Measurements from ENCODE around the gene TRPC6. TPM values are rescaled to one million over a fixed set of nuclear protein-coding genes. Genes with fewer than 3 reads are reported as not detected.
"Not testable (repeated sequence)": the region's sequence is repeated elsewhere in the genome, so short reads cannot be mapped to it uniquely, and the experiment has no call there.

TRPC6 gene
- total and polyA plus RNA-seq, 4 donors, result 0.03 to 1.5 (median 0.17) TPM; not detected in 1

DNA sequence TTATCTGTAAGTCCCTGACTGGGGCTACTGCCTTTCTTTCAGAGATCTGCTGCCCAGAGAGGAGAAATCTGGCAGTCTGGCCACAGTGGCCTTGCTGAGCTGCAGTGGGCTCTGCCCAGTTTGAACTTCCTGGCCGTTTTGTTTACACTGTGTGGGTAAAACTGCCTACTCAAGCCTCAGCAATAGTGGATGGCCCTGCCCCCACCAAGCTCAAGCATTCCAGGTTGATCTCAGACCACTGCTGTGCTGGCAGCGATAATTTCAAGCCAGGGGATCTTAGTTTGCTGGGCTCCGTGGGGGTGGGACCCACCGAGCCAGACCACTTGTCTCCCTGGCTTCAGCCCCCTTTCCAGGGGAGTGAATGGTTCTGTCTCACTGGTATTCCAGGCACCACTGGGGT is 117.5 kb downstream of the TRPC6 start:
- no peak for TF ChIP-seq EGR1 (IDR thresholded peaks at IDR 0.05; ENCODE audit: low read depth in 2 of 2)
- TF ChIP-seq, protein P1, sequence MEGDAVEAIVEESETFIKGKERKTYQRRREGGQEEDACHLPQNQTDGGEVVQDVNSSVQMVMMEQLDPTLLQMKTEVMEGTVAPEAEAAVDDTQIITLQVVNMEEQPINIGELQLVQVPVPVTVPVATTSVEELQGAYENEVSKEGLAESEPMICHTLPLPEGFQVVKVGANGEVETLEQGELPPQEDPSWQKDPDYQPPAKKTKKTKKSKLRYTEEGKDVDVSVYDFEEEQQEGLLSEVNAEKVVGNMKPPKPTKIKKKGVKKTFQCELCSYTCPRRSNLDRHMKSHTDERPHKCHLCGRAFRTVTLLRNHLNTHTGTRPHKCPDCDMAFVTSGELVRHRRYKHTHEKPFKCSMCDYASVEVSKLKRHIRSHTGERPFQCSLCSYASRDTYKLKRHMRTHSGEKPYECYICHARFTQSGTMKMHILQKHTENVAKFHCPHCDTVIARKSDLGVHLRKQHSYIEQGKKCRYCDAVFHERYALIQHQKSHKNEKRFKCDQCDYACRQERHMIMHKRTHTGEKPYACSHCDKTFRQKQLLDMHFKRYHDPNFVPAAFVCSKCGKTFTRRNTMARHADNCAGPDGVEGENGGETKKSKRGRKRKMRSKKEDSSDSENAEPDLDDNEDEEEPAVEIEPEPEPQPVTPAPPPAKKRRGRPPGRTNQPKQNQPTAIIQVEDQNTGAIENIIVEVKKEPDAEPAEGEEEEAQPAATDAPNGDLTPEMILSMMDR (IDR thresholded peaks at IDR 0.05; ENCODE audit: low read depth, low read length, missing input control), result no peak
- TF ChIP-seq, protein P2, sequence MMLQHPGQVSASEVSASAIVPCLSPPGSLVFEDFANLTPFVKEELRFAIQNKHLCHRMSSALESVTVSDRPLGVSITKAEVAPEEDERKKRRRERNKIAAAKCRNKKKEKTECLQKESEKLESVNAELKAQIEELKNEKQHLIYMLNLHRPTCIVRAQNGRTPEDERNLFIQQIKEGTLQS (IDR thresholded peaks at IDR 0.05), result no peak
- TF ChIP-seq JUND (IDR thresholded peaks at IDR 0.05), result no peak
- TF ChIP-seq FOXA1 (IDR thresholded peaks at IDR 0.05), result no peak
- TF ChIP-seq GABPA (IDR thresholded peaks at IDR 0.05 in 1 of 2, conservative IDR thresholded peaks at IDR 0.05 in 1 of 2), result no peak
- no peak for TF ChIP-seq HNF4G (IDR thresholded peaks at IDR 0.05)
- TF ChIP-seq HNF4A (conservative IDR thresholded peaks at IDR 0.05), result no peak
- no peak for TF ChIP-seq RXRA (IDR thresholded peaks at IDR 0.05)
- TF ChIP-seq, protein P3, sequence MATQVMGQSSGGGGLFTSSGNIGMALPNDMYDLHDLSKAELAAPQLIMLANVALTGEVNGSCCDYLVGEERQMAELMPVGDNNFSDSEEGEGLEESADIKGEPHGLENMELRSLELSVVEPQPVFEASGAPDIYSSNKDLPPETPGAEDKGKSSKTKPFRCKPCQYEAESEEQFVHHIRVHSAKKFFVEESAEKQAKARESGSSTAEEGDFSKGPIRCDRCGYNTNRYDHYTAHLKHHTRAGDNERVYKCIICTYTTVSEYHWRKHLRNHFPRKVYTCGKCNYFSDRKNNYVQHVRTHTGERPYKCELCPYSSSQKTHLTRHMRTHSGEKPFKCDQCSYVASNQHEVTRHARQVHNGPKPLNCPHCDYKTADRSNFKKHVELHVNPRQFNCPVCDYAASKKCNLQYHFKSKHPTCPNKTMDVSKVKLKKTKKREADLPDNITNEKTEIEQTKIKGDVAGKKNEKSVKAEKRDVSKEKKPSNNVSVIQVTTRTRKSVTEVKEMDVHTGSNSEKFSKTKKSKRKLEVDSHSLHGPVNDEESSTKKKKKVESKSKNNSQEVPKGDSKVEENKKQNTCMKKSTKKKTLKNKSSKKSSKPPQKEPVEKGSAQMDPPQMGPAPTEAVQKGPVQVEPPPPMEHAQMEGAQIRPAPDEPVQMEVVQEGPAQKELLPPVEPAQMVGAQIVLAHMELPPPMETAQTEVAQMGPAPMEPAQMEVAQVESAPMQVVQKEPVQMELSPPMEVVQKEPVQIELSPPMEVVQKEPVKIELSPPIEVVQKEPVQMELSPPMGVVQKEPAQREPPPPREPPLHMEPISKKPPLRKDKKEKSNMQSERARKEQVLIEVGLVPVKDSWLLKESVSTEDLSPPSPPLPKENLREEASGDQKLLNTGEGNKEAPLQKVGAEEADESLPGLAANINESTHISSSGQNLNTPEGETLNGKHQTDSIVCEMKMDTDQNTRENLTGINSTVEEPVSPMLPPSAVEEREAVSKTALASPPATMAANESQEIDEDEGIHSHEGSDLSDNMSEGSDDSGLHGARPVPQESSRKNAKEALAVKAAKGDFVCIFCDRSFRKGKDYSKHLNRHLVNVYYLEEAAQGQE (IDR thresholded peaks at IDR 0.05), result no peak
- TF ChIP-seq RAD21 (IDR thresholded peaks at IDR 0.05), result no peak
- TF ChIP-seq, protein P4, sequence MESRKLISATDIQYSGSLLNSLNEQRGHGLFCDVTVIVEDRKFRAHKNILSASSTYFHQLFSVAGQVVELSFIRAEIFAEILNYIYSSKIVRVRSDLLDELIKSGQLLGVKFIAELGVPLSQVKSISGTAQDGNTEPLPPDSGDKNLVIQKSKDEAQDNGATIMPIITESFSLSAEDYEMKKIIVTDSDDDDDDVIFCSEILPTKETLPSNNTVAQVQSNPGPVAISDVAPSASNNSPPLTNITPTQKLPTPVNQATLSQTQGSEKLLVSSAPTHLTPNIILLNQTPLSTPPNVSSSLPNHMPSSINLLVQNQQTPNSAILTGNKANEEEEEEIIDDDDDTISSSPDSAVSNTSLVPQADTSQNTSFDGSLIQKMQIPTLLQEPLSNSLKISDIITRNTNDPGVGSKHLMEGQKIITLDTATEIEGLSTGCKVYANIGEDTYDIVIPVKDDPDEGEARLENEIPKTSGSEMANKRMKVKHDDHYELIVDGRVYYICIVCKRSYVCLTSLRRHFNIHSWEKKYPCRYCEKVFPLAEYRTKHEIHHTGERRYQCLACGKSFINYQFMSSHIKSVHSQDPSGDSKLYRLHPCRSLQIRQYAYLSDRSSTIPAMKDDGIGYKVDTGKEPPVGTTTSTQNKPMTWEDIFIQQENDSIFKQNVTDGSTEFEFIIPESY (IDR thresholded peaks at IDR 0.05), result no peak
- TF ChIP-seq SP1 (IDR thresholded peaks at IDR 0.05), result no peak
- TF ChIP-seq TAF1 (conservative IDR thresholded peaks at IDR 0.05), result no peak
- DNase-seq (ENCODE audit: low spot score), result no peak
- Histone ChIP-seq H3K9ac (ENCODE audit: low read depth in 1 of 2, low read length in 2 of 2) (no peak overlapping the region), H3K36me3 (ENCODE audit: control insufficient read depth in 4 of 4, insufficient read depth in 3 of 4, low read depth in 1 of 4, low read length in 3 of 4) (no peaks in the 10 kb centered on the region), H3K9me3 (ENCODE audit: control insufficient read depth in 4 of 4, low read length in 3 of 4) (no peaks in the 10 kb centered on the region), H3K27ac (ENCODE audit: low read depth in 1 of 2, low read length in 2 of 2) (no peak overlapping the region), H3K4me1 (ENCODE audit: control insufficient read depth in 4 of 4, insufficient read depth in 4 of 4, low read length in 3 of 4) (no peaks in the 10 kb centered on the region), H3K27me3 (ENCODE audit: control insufficient read depth in 4 of 4, insufficient read depth in 4 of 4, low read length in 3 of 4) (no peaks in the 10 kb centered on the region), H3K4me3 (ENCODE audit: low read depth in 1 of 3, low read length in 3 of 3) (no peak overlapping the region)
- WGBS, result 40% methylated on average over 4 of the region's 4 CpGs

DNA sequence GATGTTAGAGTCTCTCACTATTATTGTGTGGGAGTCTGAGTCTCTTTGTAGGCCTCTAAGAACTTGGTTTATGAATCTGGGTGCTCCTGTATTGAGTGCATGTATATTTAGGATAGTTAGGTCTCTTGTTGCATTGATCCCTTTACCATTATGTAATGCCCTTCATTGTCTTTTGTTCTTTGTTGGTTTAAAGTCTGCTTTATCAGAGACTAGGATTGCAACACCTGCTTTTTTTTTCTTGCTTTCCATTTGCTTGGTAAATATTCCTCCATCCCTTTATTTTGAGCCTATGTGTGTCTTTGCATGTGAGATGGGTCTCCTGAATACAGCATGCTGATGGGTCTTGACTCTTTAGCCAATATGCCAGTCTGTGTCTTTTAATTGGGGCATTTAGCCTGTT is 119.4 kb downstream of the TRPC6 start:
- H3K4me1 ChIP-seq (ENCODE audit: control insufficient read depth in 4 of 4, insufficient read depth in 4 of 4, low read length in 3 of 4); H3K4me3 ChIP-seq (ENCODE audit: low read depth in 1 of 3, low read length in 3 of 3); H3K9me3 ChIP-seq (ENCODE audit: control insufficient read depth in 4 of 4, low read length in 3 of 4); H3K9ac ChIP-seq (ENCODE audit: low read depth in 1 of 2, low read length in 2 of 2); H3K27ac ChIP-seq (ENCODE audit: low read depth in 1 of 2, low read length in 2 of 2); H3K36me3 ChIP-seq (ENCODE audit: control insufficient read depth in 4 of 4, insufficient read depth in 3 of 4, low read depth in 1 of 4, low read length in 3 of 4); DNase-seq (ENCODE audit: low spot score); H3K27me3 ChIP-seq (ENCODE audit: control insufficient read depth in 4 of 4, insufficient read depth in 4 of 4, low read length in 3 of 4): not testable (repeated sequence)
